Activated naive CD4-positive, alpha-beta T cell treated with anti-CD3 and anti-CD28 coated beads, Interleukin-2, amount 50 U/mL, for 24 hours (primary cell): ENCODE results near the gene XKR8.
"Not testable (repeated sequence)": the region's sequence is repeated elsewhere in the genome, so short reads cannot be mapped to it uniquely, and the experiment has no call there.

Experiments
- H3K27ac Mint-ChIP-seq: one replicate; pipeline ENCODE4 v1.8.0; 2021; ENCODE audit warnings: mild to moderate bottlenecking, mixed read lengths
- H3K27me3 Mint-ChIP-seq: one replicate; pipeline ENCODE4 v1.8.0; 2021; ENCODE audit warnings: mixed read lengths
- H3K36me3 Mint-ChIP-seq: one replicate; pipeline ENCODE4 v1.8.0; 2021; ENCODE audit warnings: mixed read lengths
- H3K4me1 Mint-ChIP-seq: one replicate; pipeline ENCODE4 v1.8.0; 2021; ENCODE audit warnings: mixed read lengths
- H3K4me3 Mint-ChIP-seq: one replicate; pipeline ENCODE4 v1.8.0; 2021; ENCODE audit warnings: mild to moderate bottlenecking, mixed read lengths
- H3K9me3 Mint-ChIP-seq: one replicate; pipeline ENCODE4 v1.8.0; 2021; ENCODE audit warnings: mixed read lengths

XKR8 gene

DNA sequence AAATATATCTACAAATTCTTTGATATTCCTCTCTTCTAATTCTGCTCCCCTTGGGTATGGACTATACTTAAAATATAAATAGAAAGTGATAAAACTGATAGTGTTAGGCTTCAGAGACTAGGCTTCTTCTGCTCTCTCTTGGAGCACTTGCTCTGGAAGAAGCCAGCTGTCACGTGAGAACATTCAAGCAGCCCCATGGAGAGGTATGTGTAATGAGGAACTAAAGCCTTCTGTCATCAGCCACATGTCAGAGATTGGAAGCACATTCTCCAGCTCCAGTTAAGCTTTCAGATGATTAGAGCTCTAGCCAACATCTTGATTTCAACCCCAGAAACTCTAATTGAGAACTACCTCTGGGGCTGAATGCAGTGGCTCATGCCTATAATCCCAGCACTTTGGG is 34.3 kb downstream of the XKR8 start:
- no peak overlapping the region for H3K4me3 Mint-ChIP-seq
- H3K27me3 Mint-ChIP-seq: no peaks in the 10 kb centered on the region
- H3K4me1 Mint-ChIP-seq: peaks cover 39% of the 10 kb centered on the region
- H3K9me3 Mint-ChIP-seq: no peaks in the 10 kb centered on the region
- peaks cover 24% of the 10 kb centered on the region for H3K36me3 Mint-ChIP-seq
- H3K27ac Mint-ChIP-seq: no peak overlapping the region

DNA sequence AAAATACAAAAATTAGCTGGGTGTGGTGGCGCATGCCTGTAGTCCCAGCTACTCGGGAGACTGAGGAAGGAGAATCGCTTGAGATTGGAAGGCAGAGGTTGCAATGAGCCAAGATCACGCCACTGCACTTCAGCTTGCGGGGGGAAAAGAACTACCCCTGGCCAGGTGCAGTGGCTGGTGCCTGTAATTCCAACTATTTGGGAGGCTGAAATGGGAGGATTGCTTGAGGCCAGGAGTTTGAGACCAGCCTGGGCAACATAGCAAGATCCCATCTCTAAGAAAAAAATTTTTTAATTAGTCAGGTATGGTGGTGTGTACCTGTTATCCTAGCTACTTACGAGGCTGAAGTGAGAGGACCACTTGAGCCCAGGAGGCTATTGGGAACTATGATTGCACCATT is 34.8 kb downstream of the XKR8 start:
- not testable (repeated sequence) for H3K27ac Mint-ChIP-seq, H3K4me3 Mint-ChIP-seq

DNA sequence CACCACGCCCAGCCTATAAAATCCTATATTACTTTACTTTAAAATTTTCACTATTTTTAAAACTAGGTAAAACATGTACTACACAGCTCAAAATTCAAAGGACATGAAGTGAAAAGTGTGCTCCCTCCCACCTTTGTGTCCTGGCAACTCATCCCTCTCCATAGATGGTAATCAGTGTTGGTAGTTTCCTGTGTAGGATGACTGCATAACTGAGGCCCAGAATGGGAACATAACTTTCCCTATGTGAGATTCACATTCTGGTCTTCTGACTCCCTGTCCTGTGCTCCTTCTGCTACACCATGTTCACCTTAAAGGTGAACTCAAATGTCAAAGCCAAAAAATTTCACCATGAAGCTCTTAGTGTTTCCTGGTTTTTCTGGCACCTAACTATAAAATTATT is 39.3 kb downstream of the XKR8 start:
- Mint-ChIP-seq H3K4me1 (peaks cover 6% of the 10 kb centered on the region), H3K36me3 (peaks cover 19% of the 10 kb centered on the region), H3K4me3 (no peak overlapping the region), H3K27ac (peak overlapping the region; percentile 27), H3K9me3 (no peaks in the 10 kb centered on the region), H3K27me3 (no peaks in the 10 kb centered on the region)

More for the DNA sequence above, 34.8 kb downstream of the XKR8 start:
- Mint-ChIP-seq H3K36me3 (peaks cover 21% of the 10 kb centered on the region), H3K4me1 (peaks cover 39% of the 10 kb centered on the region)
- H3K27me3 Mint-ChIP-seq, H3K9me3 Mint-ChIP-seq: not testable (repeated sequence)

DNA sequence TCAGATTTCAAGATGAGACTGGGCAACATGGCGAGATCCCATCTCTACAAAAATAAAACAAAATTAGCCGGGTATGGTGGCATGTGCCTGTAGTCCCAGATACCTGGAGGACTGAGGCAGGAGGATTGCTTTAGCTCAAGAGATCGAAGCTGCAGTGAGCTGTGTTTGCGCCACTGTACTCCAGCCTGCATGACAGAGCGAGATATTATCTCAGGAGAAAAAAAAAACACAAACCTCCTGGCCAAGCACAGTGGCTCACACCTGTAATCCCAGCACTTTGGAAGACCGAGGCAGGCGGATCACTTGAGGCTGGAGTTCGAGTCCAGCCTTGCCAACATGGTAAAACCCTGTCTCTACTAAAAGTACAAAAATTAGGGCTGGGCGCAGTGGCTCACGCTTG is 42.8 kb downstream of the XKR8 start:
- Mint-ChIP-seq H3K36me3 (peaks cover 10% of the 10 kb centered on the region), H3K9me3 (no peaks in the 10 kb centered on the region), H3K4me1 (no peaks in the 10 kb centered on the region), H3K27me3 (no peaks in the 10 kb centered on the region), H3K27ac (no peak overlapping the region), H3K4me3 (no peak overlapping the region)

DNA sequence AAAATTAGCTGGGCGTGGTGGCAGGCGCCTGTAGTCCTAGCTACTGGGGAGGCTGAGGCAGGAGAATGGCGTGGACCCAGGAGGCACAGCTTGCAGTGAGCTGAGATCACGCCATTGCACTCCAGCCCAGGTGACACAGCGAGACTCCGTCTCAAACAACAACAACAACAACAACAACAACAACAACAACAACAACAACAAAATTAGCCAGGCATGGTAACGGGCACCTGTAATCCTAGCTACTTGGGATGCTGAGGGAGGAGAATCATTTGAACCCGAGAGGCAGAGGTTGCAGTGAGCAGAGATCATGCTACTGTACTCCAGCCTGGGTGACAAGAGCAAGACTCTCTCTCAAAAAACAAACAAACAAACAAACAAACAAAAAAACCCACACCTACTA is 43.3 kb downstream of the XKR8 start:
- not testable (repeated sequence) for H3K27me3 Mint-ChIP-seq, H3K9me3 Mint-ChIP-seq, H3K4me1 Mint-ChIP-seq, H3K4me3 Mint-ChIP-seq
- peak overlapping the region; percentile 55 for H3K27ac Mint-ChIP-seq
- H3K36me3 Mint-ChIP-seq: peaks cover 11% of the 10 kb centered on the region

DNA sequence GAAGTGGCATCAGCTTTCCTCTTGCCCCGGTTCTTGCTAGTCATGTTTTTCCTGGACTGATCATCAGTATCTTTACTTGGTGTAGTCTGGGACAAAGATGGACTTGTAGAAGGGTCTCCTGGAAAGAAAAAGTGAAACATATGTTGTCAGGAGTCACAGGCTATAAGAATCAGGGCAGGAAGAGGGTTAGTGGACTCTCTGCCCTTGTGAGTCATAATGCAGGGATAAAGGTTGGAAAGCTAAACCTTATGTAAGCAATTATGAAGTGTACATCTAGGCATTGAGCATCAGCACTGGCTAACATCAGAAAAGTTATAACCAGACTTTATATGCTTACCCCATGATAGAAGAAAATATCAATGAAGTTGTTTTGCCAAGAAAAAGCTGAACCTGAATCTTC is 51.2 kb downstream of the XKR8 start:
- no peaks in the 10 kb centered on the region for H3K9me3 Mint-ChIP-seq
- H3K27ac Mint-ChIP-seq: no peak overlapping the region
- no peaks in the 10 kb centered on the region for H3K27me3 Mint-ChIP-seq
- no peaks in the 10 kb centered on the region for H3K4me1 Mint-ChIP-seq
- H3K36me3 Mint-ChIP-seq: peaks cover 26% of the 10 kb centered on the region
- H3K4me3 Mint-ChIP-seq: no peak overlapping the region
